Measurements from ENCODE around the gene PRR36. TPM values are rescaled to one million over a fixed set of nuclear protein-coding genes. Genes with fewer than 3 reads are reported as not detected.

The PRR36 gene
- total RNA-seq, 1 experiment from 2014 or later = 12.9 TPM

DNA sequence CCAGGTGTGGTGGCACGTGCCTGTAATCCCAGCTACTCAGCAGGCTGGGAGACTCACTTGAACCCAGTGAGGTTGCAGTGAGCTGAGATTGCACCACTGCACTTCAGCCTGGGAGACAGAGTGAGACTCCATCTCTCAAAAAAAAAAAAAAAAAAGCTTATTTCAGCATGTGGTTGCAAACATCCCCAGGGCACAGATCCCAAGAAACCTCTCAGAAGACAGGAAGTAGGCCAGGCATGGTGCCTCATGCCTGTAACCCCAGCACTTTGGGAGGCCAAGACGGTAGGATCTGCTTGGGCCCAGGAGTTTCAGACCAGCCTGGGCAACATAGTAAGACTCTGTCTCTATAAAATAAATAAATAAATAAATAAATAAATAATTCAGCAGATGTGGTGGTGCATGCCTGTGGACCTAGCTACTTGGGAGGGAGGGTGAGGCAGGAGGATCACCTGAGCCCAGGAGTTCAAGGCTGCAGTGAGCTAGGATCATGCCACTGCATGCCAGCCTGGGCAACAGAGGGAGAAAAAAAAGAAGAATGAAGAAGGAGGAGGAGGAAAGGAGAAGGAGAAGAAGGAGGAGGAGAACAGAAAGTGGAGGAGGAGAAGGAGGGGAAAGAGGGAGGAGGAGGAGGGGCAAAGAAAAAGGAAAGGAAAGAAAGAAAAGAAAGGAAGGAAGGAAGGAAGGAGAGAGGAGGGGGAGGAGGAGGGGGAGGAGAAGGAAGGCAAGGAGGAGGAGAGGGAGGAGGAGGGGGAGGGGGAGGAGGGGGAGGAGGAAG, 9.8 kb upstream of the PRR36 start:
- BruUV-seq (replicated peaks) = no TSS peak
- H3K4me1 ChIP-seq (replicated peaks; ENCODE audit: insufficient read depth) = peaks cover 8% of the 10 kb centered on the region; the same call in 1 of the 2 replicates
- H3K27ac ChIP-seq = no peak overlapping the region
- H4K20me1 ChIP-seq (ENCODE audit: insufficient read depth) = peaks cover 3% of the 10 kb centered on the region; the same call in 1 of the 2 replicates
- H3K9me2 ChIP-seq (ENCODE audit: insufficient read depth) = no peaks in the 10 kb centered on the region
- H3K4me3 ChIP-seq = no peak overlapping the region
- peaks cover 38% of the 10 kb centered on the region for H3F3A ChIP-seq (ENCODE audit: insufficient read depth, low read depth)
- H3K9me3 ChIP-seq (ENCODE audit: insufficient read depth, low read depth) = no peaks in the 10 kb centered on the region
- no peaks in the 10 kb centered on the region for H3K36me3 ChIP-seq (ENCODE audit: low read depth)
- no peak overlapping the region for H2AFZ ChIP-seq
- DNase-seq = peak in 1 of 2 experiments; percentile 51
- H3K4me2 ChIP-seq = no peak overlapping the region
- POLR2A ChIA-PET (ENCODE audit: unreplicated experiment) = no interaction called here
- no peaks in the 10 kb centered on the region for H3K27me3 ChIP-seq (ENCODE audit: insufficient read depth, low read depth)
- no peak for TF ChIP-seq EZH2 (IDR thresholded peaks at IDR 0.05; ENCODE audit: low read depth)
- TF ChIP-seq, protein P1, sequence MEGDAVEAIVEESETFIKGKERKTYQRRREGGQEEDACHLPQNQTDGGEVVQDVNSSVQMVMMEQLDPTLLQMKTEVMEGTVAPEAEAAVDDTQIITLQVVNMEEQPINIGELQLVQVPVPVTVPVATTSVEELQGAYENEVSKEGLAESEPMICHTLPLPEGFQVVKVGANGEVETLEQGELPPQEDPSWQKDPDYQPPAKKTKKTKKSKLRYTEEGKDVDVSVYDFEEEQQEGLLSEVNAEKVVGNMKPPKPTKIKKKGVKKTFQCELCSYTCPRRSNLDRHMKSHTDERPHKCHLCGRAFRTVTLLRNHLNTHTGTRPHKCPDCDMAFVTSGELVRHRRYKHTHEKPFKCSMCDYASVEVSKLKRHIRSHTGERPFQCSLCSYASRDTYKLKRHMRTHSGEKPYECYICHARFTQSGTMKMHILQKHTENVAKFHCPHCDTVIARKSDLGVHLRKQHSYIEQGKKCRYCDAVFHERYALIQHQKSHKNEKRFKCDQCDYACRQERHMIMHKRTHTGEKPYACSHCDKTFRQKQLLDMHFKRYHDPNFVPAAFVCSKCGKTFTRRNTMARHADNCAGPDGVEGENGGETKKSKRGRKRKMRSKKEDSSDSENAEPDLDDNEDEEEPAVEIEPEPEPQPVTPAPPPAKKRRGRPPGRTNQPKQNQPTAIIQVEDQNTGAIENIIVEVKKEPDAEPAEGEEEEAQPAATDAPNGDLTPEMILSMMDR (conservative IDR thresholded peaks at IDR 0.05) = no peak
- CTCF ChIA-PET = no interaction called here
- intact Hi-C loops (cut with micrococcal nuclease; ENCODE audit: unreplicated experiment) = no loop called here
- peaks cover 5% of the 10 kb centered on the region for H3K79me2 ChIP-seq (ENCODE audit: low read depth)

DNA sequence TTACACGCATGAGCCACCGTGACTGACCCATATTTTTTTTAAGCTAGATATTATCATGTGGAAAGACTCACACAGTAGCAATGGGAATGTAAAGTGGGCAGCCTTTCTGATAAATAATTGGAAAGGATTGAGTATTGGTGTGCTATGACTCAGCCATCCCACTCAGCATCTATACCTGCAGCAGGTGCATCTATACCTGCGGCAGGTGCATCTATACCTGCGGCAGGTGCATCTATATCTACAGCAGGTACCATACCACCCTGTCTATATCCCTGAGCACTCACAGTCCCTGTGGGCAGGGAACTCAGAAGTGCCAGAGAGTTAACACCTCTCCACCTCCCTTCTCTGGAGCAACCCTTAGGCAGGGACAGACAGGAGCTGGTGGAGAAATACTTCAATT, 8.9 kb upstream of the PRR36 start:
- Histone ChIP-seq H3K4me2 (no peak overlapping the region), H3K27me3 (ENCODE audit: insufficient read depth, low read depth) (no peaks in the 10 kb centered on the region), H3K36me3 (ENCODE audit: low read depth) (no peaks in the 10 kb centered on the region), H3K27ac (no peak overlapping the region), H3K4me1 (replicated peaks; ENCODE audit: insufficient read depth) (peaks cover 7% of the 10 kb centered on the region; the same call in 1 of the 2 replicates), H3F3A (ENCODE audit: insufficient read depth, low read depth) (peaks cover 41% of the 10 kb centered on the region), H3K79me2 (ENCODE audit: low read depth) (no peaks in the 10 kb centered on the region), H3K9me3 (ENCODE audit: insufficient read depth, low read depth) (no peaks in the 10 kb centered on the region), H4K20me1 (ENCODE audit: insufficient read depth) (peaks cover 3% of the 10 kb centered on the region; the same call in 1 of the 2 replicates), H2AFZ (no peak overlapping the region), H3K9me2 (ENCODE audit: insufficient read depth) (no peaks in the 10 kb centered on the region), H3K4me3 (no peak overlapping the region)
- POLR2A ChIA-PET (ENCODE audit: unreplicated experiment) = no interaction called here
- intact Hi-C loops (cut with micrococcal nuclease; ENCODE audit: unreplicated experiment) = no loop called here
- CTCF ChIA-PET = interaction anchor here (0.5 to 0.6 kb wide), 2 partner anchors 105 to 276 kb away, joined by 3 to 4 read pairs; no protein-coding TSS in a partner anchor
- no peak for TF ChIP-seq EZH2 (IDR thresholded peaks at IDR 0.05; ENCODE audit: low read depth)
- TF ChIP-seq, protein P1 (conservative IDR thresholded peaks at IDR 0.05) = no peak
- BruUV-seq (replicated peaks) = no TSS peak
- no peak for DNase-seq

DNA sequence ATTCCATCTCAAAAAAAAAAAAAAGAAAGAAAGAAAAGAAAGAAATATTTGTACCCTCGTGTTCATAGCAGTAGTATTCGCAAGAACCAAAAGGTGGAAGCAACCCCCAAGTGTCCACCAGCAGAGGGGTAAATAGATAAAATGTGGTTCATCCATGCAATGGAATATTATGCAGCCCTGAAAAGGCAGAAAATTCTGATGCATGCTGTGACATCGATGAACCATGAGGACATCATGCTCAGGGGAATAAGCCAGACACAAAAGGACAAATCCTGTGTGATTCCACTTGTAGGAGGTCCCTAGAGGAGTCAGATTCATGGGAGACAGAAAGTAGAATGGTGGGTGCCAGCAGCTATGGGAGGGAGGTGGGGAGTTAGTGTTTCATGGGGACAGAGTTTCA, 7.7 kb upstream of the PRR36 start:
- H4K20me1 ChIP-seq (ENCODE audit: insufficient read depth) = peaks cover 3% of the 10 kb centered on the region; the same call in 1 of the 2 replicates
- no peak overlapping the region for H2AFZ ChIP-seq
- H3K79me2 ChIP-seq (ENCODE audit: low read depth) = no peaks in the 10 kb centered on the region
- ChIA-PET CTCF (no interaction called here), POLR2A (ENCODE audit: unreplicated experiment) (no interaction called here)
- peaks cover 39% of the 10 kb centered on the region for H3F3A ChIP-seq (ENCODE audit: insufficient read depth, low read depth)
- H3K9me2 ChIP-seq (ENCODE audit: insufficient read depth) = no peaks in the 10 kb centered on the region
- BruUV-seq (replicated peaks) = no TSS peak
- no peaks in the 10 kb centered on the region for H3K36me3 ChIP-seq (ENCODE audit: low read depth)
- H3K27me3 ChIP-seq (ENCODE audit: insufficient read depth, low read depth) = no peaks in the 10 kb centered on the region
- TF ChIP-seq, protein P1 (conservative IDR thresholded peaks at IDR 0.05) = no peak
- TF ChIP-seq EZH2 (IDR thresholded peaks at IDR 0.05; ENCODE audit: low read depth) = no peak
- no peaks in the 10 kb centered on the region; the same call in 1 of the 2 replicates for H3K4me1 ChIP-seq (replicated peaks; ENCODE audit: insufficient read depth)
- H3K27ac ChIP-seq = no peak overlapping the region
- no peak for DNase-seq
- no peak overlapping the region for H3K4me2 ChIP-seq
- no peaks in the 10 kb centered on the region for H3K9me3 ChIP-seq (ENCODE audit: insufficient read depth, low read depth)
- intact Hi-C loops (cut with micrococcal nuclease; ENCODE audit: unreplicated experiment) = no loop called here
- H3K4me3 ChIP-seq = no peak overlapping the region
